ENCODE measurements around the gene TYW1B.
"Not testable (repeated sequence)": the region's sequence is repeated elsewhere in the genome, so short reads cannot be mapped to it uniquely, and the experiment has no call there.

DNA sequence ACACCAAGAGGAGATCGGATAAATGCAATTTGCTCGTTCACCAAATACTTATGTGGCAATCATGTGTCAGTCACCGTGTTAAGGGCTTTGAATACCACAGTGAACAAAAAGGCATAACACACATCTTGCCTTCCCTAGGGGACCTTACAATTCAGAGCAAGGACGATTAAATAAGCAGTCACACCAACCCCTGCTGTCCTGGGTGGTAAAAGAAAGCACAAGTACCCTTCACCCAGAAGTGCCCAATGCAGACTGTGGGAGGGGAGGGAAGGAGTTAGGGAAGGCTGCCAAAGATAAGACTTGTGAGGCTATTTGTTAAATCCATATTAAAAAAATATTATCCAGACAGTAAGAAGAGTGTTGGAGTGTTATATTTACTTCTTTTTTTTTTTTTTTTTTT lies 146.8 kb downstream of the TYW1B start:
- TF ChIP-seq, protein P1, sequence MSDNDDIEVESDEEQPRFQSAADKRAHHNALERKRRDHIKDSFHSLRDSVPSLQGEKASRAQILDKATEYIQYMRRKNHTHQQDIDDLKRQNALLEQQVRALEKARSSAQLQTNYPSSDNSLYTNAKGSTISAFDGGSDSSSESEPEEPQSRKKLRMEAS (IDR thresholded peaks at IDR 0.05) = not testable (repeated sequence)
- TF ChIP-seq, protein P2, sequence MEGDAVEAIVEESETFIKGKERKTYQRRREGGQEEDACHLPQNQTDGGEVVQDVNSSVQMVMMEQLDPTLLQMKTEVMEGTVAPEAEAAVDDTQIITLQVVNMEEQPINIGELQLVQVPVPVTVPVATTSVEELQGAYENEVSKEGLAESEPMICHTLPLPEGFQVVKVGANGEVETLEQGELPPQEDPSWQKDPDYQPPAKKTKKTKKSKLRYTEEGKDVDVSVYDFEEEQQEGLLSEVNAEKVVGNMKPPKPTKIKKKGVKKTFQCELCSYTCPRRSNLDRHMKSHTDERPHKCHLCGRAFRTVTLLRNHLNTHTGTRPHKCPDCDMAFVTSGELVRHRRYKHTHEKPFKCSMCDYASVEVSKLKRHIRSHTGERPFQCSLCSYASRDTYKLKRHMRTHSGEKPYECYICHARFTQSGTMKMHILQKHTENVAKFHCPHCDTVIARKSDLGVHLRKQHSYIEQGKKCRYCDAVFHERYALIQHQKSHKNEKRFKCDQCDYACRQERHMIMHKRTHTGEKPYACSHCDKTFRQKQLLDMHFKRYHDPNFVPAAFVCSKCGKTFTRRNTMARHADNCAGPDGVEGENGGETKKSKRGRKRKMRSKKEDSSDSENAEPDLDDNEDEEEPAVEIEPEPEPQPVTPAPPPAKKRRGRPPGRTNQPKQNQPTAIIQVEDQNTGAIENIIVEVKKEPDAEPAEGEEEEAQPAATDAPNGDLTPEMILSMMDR (IDR thresholded peaks at IDR 0.05; ENCODE audit: low read depth, low read length, missing input control) = not testable (repeated sequence)
- TF ChIP-seq, protein P3, sequence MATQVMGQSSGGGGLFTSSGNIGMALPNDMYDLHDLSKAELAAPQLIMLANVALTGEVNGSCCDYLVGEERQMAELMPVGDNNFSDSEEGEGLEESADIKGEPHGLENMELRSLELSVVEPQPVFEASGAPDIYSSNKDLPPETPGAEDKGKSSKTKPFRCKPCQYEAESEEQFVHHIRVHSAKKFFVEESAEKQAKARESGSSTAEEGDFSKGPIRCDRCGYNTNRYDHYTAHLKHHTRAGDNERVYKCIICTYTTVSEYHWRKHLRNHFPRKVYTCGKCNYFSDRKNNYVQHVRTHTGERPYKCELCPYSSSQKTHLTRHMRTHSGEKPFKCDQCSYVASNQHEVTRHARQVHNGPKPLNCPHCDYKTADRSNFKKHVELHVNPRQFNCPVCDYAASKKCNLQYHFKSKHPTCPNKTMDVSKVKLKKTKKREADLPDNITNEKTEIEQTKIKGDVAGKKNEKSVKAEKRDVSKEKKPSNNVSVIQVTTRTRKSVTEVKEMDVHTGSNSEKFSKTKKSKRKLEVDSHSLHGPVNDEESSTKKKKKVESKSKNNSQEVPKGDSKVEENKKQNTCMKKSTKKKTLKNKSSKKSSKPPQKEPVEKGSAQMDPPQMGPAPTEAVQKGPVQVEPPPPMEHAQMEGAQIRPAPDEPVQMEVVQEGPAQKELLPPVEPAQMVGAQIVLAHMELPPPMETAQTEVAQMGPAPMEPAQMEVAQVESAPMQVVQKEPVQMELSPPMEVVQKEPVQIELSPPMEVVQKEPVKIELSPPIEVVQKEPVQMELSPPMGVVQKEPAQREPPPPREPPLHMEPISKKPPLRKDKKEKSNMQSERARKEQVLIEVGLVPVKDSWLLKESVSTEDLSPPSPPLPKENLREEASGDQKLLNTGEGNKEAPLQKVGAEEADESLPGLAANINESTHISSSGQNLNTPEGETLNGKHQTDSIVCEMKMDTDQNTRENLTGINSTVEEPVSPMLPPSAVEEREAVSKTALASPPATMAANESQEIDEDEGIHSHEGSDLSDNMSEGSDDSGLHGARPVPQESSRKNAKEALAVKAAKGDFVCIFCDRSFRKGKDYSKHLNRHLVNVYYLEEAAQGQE (IDR thresholded peaks at IDR 0.05) = not testable (repeated sequence)
- not testable (repeated sequence) for TF ChIP-seq SP1 (IDR thresholded peaks at IDR 0.05)
- TF ChIP-seq, protein P4, sequence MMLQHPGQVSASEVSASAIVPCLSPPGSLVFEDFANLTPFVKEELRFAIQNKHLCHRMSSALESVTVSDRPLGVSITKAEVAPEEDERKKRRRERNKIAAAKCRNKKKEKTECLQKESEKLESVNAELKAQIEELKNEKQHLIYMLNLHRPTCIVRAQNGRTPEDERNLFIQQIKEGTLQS (IDR thresholded peaks at IDR 0.05) = not testable (repeated sequence)
